Thyroid gland (tissue), 4 donors: ENCODE results near the gene RARB. TPM values are rescaled to one million over a fixed set of nuclear protein-coding genes. Genes with fewer than 3 reads are reported as not detected.

Experiments
- DNase-seq, 2 donors: peaks; one replicate each; pipeline ENCODE4 v3.0.0-alpha.2; 2019
- H3K27ac ChIP-seq, 3 donors: fragments of 200-600 bp; sonication (generic); 1 replicate in 2 of 3; 2 replicates in 1 of 3; pipeline ENCODE4 v1.5.1; 2016 to 2019; ENCODE audit warnings: mild to moderate bottlenecking in 1 of 3, moderate library complexity in 1 of 3
- H3K27me3 ChIP-seq: fragments of 200-600 bp; sonication (generic); one replicate; pipeline ENCODE4 v1.5.1; 2019
- H3K36me3 ChIP-seq, 2 donors: fragments of 200-600 bp; sonication (generic); one replicate each; pipeline ENCODE4 v1.5.1; 2016 to 2019
- H3K4me1 ChIP-seq, 2 donors: fragments of 200-600 bp; sonication (generic); one replicate each; pipeline ENCODE4 v1.5.1; 2017 to 2019
- H3K4me3 ChIP-seq, 3 donors: fragments of 200-600 bp; sonication (generic); replicated peaks in 1 of 3; 1 replicate in 2 of 3; 2 replicates in 1 of 3; pipeline ENCODE4 v1.5.1; 2016; ENCODE audit warnings: mild to moderate bottlenecking in 1 of 3
- H3K9me3 ChIP-seq: fragments of 200-600 bp; sonication (generic); one replicate; pipeline ENCODE4 v1.5.1; 2017
- POLR2A ChIP-seq, 2 donors: fragments of 450-650 bp; IDR thresholded peaks; one replicate each; pipeline ENCODE4 v1.6.1; 2017; ENCODE audit warnings: antibody characterized with exemption in 2 of 2, mild to moderate bottlenecking in 2 of 2, moderate library complexity in 1 of 2
- WGBS, 2 donors: methylation state at CpG; one replicate each; pipeline ENCODE4 v1.1.5; 2017; 5-methylcytosine and 5-hydroxymethylcytosine counted together
- intact Hi-C: fragments of 100-400 bp; cut with DNase I; formaldehyde crosslinking; loops from one replicate; pipeline ENCODE4 v1.15.1; 2023
- total RNA-seq, 4 donors: library from RNA; depleted of rRNA; stranded (reverse); fragments of >200 nt; gene quantifications; one replicate each; pipeline ENCODE4 v1.2.3, GENCODE V29; 2016
- TF ChIP-seq, protein P1 (sequence below), 6 experiments: fragments of 200-600 bp in 3 of 6; fragments of 450-650 bp in 3 of 6; sonication (generic) in 3 of 6; IDR thresholded peaks; one replicate each; pipeline ENCODE4 v1.5.1; 2016 to 2019; ENCODE audit warnings: antibody characterized with exemption in 6 of 6, mild to moderate bottlenecking in 2 of 6, inconsistent platforms in 1 of 6, moderate library complexity in 1 of 6

The RARB gene
- total RNA-seq, 4 donors from 2014 or later: 13.6 to 31.5 (median 20.5) TPM

DNA sequence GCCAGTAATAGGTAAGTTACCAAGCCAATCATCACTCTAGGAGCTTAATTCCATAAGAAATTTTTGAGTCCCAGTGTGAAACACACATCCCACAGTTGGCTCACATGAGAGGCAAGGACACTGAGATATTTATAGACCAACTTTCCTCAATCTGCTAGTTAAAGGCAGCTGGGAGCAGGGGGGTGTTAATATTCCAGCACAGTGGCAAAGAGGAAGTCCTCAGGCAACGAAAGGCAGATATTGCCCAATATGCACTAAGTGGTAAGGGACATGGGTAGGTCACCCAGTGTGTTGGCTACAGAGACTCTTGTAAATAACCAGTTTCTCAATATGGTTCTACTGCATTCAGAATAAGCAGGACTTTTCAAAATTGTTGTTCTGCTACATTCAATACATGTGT, 175.6 kb downstream of the RARB start:
- H3K36me3 ChIP-seq: peaks cover 8 to 17% of the 10 kb centered on the region in 2 donors
- no peak overlapping the region for H3K4me3 ChIP-seq
- no peaks in the 10 kb centered on the region for H3K4me1 ChIP-seq
- no peaks in the 10 kb centered on the region for H3K27me3 ChIP-seq
- DNase-seq: no peak
- intact Hi-C loops: no loop called here
- H3K27ac ChIP-seq: no peak overlapping the region
- no peak for TF ChIP-seq POLR2A (IDR thresholded peaks at IDR 0.05)
- TF ChIP-seq, protein P1, sequence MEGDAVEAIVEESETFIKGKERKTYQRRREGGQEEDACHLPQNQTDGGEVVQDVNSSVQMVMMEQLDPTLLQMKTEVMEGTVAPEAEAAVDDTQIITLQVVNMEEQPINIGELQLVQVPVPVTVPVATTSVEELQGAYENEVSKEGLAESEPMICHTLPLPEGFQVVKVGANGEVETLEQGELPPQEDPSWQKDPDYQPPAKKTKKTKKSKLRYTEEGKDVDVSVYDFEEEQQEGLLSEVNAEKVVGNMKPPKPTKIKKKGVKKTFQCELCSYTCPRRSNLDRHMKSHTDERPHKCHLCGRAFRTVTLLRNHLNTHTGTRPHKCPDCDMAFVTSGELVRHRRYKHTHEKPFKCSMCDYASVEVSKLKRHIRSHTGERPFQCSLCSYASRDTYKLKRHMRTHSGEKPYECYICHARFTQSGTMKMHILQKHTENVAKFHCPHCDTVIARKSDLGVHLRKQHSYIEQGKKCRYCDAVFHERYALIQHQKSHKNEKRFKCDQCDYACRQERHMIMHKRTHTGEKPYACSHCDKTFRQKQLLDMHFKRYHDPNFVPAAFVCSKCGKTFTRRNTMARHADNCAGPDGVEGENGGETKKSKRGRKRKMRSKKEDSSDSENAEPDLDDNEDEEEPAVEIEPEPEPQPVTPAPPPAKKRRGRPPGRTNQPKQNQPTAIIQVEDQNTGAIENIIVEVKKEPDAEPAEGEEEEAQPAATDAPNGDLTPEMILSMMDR (IDR thresholded peaks at IDR 0.05): no peak
- no peaks in the 10 kb centered on the region for H3K9me3 ChIP-seq
- 69 to 82% methylated on average over 1 of the region's 1 CpG for WGBS, 2 donors

DNA sequence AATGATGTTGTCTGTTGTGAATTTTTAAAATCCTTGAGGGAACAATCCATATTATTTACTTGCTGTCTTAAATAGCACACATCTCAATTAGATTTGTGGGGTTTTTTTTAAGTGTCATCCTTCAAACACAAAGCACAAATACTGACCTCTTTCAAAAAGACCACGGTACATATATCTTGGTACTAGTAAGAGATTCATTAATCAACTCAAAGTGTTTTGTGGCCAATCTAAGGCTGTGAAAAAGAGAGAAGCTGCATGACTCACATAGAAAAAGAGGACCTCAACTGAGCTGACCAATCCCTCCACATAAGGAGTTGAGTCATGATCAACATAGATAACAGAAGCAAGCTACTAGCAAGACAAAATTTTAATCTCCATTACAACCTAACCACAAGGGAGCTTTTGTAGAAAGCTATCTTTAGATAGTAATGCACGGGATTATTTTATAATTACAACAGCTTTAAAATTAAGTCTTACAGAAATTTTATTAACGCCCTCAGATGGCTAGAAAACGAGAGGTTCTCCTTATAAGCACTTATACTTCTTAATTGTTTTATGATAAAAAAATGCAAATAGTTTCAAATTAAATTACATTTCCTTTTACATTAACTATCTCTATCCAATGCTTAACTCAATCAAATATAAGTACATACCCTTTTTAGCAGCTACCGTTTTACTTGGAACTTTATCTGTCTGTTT, 176.2 kb downstream of the RARB start:
- H3K4me3 ChIP-seq: no peak overlapping the region
- H3K27ac ChIP-seq: no peak overlapping the region
- intact Hi-C loops: no loop called here
- H3K9me3 ChIP-seq: no peaks in the 10 kb centered on the region
- no peaks in the 10 kb centered on the region for H3K4me1 ChIP-seq
- TF ChIP-seq, protein P1 (IDR thresholded peaks at IDR 0.05): no peak
- TF ChIP-seq POLR2A (IDR thresholded peaks at IDR 0.05): no peak
- H3K27me3 ChIP-seq: no peaks in the 10 kb centered on the region
- H3K36me3 ChIP-seq: peaks cover 13 to 22% of the 10 kb centered on the region in 2 donors
- DNase-seq: no peak
- 79 to 86% methylated on average over 5 of the region's 5 CpGs for WGBS, 2 donors

DNA sequence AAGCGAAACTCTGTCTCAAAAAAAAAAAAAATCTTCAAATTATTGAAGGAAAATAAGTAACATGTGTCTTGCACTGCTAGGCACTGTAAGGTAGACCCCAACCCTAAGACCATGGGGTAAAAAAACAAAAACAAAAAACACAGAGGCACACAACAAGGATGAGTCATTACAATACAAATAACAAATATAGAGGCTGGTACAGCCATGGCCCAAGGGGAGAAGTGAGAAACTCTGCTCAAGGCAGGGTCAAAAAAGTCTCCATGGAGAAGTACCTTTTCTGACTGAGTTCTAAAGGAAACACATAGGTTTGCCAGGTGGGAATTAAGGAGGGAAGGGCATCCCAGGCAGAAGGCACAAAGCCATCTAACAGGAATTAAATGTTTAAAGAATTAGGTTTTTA, 182.1 kb downstream of the RARB start:
- TF ChIP-seq, protein P1 (IDR thresholded peaks at IDR 0.05): no peak
- TF ChIP-seq POLR2A (IDR thresholded peaks at IDR 0.05): no peak
- no peaks in the 10 kb centered on the region for H3K4me1 ChIP-seq
- H3K4me3 ChIP-seq: no peak overlapping the region
- H3K36me3 ChIP-seq: peaks cover 35 to 56% of the 10 kb centered on the region in 2 donors
- H3K27me3 ChIP-seq: no peaks in the 10 kb centered on the region
- DNase-seq: no peak
- H3K9me3 ChIP-seq: no peaks in the 10 kb centered on the region
- 96 to 100% methylated on average over 1 of the region's 1 CpG for WGBS, 2 donors
- no peak overlapping the region for H3K27ac ChIP-seq
- intact Hi-C loops: no loop called here

DNA sequence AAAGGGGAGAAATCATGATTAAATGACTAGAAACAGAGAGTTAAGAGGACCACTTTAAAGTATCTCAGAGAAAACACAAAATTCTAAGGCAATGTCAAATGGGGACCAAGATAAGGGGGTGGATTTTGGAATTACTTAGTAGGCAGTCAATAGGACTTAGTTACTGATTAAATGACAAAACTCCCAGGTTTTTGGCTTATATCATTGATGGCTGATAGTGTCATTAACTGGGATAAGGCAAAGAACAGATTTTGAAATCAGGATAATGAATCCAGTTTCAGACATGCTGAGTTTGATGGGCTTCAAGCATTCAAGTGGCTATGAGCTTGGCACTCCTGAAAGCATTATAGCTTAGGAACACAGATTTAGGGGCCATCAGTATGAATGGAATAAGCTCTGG, 182.7 kb downstream of the RARB start:
- no peak overlapping the region for H3K4me3 ChIP-seq
- no peak for TF ChIP-seq POLR2A (IDR thresholded peaks at IDR 0.05)
- TF ChIP-seq, protein P1 (IDR thresholded peaks at IDR 0.05): no peak
- H3K9me3 ChIP-seq: no peaks in the 10 kb centered on the region
- H3K27me3 ChIP-seq: no peaks in the 10 kb centered on the region
- no peak overlapping the region for H3K27ac ChIP-seq
- H3K36me3 ChIP-seq: peaks cover 35 to 56% of the 10 kb centered on the region in 2 donors
- DNase-seq: no peak
- no peaks in the 10 kb centered on the region for H3K4me1 ChIP-seq
- intact Hi-C loops: no loop called here

DNA sequence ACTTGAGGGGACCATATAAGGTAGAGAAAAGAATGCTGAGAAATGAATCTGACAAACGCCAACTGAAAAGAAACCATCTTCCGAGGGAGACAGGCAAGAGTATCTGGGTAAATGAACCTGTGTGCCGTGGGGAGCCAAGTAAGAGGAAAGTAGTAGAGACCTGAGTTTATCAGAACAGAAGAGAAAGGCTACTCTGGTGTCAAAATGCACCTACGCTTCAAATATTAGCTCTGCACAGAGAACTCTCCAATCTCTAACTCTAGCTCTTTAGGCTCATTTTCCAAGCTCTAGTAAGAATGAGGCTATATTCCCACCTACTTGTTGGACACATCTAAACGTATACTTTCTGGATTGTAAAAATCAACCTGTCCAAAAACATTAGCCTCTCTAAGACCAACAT, 183.1 kb downstream of the RARB start:
- no peak overlapping the region for H3K27ac ChIP-seq
- intact Hi-C loops: no loop called here
- WGBS, 2 donors: 95 to 96% methylated on average over 5 of the region's 5 CpGs
- DNase-seq: no peak
- no peaks in the 10 kb centered on the region for H3K27me3 ChIP-seq
- TF ChIP-seq, protein P1 (IDR thresholded peaks at IDR 0.05): no peak
- no peak for TF ChIP-seq POLR2A (IDR thresholded peaks at IDR 0.05)
- no peaks in the 10 kb centered on the region for H3K4me1 ChIP-seq
- peaks cover 35 to 55% of the 10 kb centered on the region in 2 donors for H3K36me3 ChIP-seq
- no peaks in the 10 kb centered on the region for H3K9me3 ChIP-seq
- H3K4me3 ChIP-seq: no peak overlapping the region
